Measurements from ENCODE around the gene CLDN12. TPM values are rescaled to one million over a fixed set of nuclear protein-coding genes. Genes with fewer than 3 reads are reported as not detected.
A peak's percentile ranks its signal among the peaks of the same experiment; 100 is the strongest.

The CLDN12 gene
- total RNA-seq, 4 donors from 2014 or later: 17.6 to 33.6 (median 20.1) TPM

DNA sequence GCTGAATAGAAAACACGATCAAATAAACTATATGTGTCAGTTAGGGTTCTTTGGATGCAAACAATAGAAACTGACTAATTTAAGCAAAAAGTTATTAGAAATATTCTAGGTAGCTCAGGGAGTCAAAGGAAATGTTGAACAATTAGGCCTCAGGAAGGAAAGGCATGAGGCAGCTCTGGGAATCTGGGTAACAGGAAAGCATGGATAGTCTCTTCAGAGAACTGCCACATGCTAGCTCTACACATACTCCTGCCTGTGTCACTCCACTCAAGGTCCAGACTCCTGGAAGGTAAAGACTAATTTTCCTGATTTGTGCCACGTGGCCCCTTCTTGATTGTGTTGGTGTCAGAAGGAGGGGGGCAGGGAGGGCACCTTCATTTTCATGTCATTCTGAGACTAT is 42.4 kb downstream of the CLDN12 start:
- no peak for TF ChIP-seq POLR2A (IDR thresholded peaks at IDR 0.05; ENCODE audit: low read depth)
- Histone ChIP-seq H3K4me1 (no peaks in the 10 kb centered on the region), H3K9me3 (no peaks in the 10 kb centered on the region), H3K4me3 (no peak overlapping the region), H3K27me3 (no peaks in the 10 kb centered on the region), H3K36me3 (no peaks in the 10 kb centered on the region), H3K27ac (replicated peaks in 1 of 4) (no peak overlapping the region)
- no peak for DNase-seq (ENCODE audit: extremely low spot score)
- 60% methylated on average over 2 of the region's 2 CpGs for WGBS
- intact Hi-C loops (cut with DNase I): no loop called here

DNA sequence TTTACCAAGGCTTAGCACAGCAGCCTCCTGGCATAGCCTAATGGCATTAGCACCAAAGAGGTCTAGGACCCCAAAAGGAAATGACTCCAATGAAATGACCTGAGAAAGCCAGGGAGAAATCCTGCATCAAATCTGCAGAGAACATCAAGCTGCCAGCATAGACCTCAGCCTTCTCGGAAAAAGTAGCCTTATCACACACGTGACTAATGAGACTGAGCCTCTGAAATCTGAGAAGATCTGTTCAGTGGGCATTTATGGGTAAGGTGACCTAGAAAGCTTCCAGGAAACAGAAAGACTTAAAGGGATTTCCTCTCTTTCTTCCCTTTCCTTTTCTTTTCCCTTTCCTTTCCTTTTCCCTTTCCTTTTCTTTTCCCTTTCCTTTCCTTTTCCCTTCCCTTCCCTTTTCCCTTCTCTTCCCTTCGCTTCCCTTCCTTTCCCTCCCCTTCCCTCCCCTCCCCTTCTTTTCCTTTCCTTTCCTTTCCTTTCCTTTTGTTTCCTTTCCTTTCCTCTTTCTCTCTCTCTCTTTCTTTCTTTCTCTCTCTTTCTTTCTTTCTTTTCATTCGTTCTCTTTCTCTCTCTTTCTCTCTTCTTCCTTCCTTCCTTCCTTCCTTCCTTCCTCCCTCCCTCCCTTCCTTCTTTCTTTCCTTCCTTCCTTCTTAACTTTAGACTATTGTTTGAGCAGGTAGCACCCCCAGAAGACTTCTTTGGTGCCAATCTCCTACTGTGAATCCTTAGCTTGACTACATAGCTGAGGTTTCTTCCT is 43.1 kb downstream of the CLDN12 start:
- Histone ChIP-seq H3K9me3 (no peaks in the 10 kb centered on the region), H3K4me3 (no peak overlapping the region), H3K27ac (replicated peaks in 1 of 4) (no peak overlapping the region), H3K36me3 (no peaks in the 10 kb centered on the region), H3K4me1 (no peaks in the 10 kb centered on the region), H3K27me3 (no peaks in the 10 kb centered on the region)
- TF ChIP-seq POLR2AphosphoS5 (IDR thresholded peaks at IDR 0.05) (no peak), EP300 (IDR thresholded peaks at IDR 0.05) (no peak)
- intact Hi-C loops (cut with DNase I): no loop called here
- WGBS: 67% methylated on average over 4 of the region's 4 CpGs
- DNase-seq (ENCODE audit: extremely low spot score): no peak

DNA sequence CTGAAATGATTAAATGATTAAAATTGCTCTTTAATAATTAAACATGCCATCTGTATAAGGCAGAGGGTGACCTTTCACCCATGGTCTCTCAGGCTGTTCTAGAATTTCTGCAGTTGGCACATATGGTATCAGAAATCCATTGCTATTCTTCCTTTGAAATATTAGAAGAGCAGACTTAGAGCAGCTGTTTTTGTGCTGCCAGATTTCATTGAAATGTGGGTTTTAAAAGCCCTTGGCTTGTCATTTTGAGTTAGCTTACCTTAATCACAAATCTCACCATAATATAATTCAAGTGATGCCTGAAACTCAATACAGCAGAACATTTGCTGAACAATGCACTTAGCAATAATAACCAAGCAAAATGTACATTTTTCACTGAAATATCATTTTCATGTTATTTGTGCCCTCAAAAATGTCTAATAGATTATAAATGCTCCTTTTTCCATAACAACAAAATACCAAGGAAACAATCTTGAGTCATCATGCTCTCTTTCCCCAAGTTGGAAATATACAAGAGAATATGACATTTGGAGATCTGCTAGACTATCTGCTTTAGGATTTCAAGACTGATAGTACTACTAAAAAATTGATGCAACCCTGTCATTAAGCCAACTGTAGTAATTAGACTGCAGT is 50.1 kb downstream of the CLDN12 start:
- Histone ChIP-seq H3K36me3 (no peaks in the 10 kb centered on the region), H3K4me3 (no peak overlapping the region), H3K9me3 (no peaks in the 10 kb centered on the region), H3K27ac (replicated peaks in 1 of 4) (no peak overlapping the region), H3K27me3 (no peaks in the 10 kb centered on the region), H3K4me1 (peaks cover 0 to 9% (median 4%) of the 10 kb centered on the region in 4 donors)
- DNase-seq (ENCODE audit: extremely low spot score): no peak
- TF ChIP-seq POLR2A (IDR thresholded peaks at IDR 0.05; ENCODE audit: low read depth) (no peak), POLR2AphosphoS5 (IDR thresholded peaks at IDR 0.05) (no peak), EP300 (IDR thresholded peaks at IDR 0.05) (no peak), CTCF (IDR thresholded peaks at IDR 0.05) (no peak)
- intact Hi-C loops (cut with DNase I): loop anchor here (10.0 kb wide), 1 partner anchor 171 kb away; no protein-coding TSS in a partner anchor

DNA sequence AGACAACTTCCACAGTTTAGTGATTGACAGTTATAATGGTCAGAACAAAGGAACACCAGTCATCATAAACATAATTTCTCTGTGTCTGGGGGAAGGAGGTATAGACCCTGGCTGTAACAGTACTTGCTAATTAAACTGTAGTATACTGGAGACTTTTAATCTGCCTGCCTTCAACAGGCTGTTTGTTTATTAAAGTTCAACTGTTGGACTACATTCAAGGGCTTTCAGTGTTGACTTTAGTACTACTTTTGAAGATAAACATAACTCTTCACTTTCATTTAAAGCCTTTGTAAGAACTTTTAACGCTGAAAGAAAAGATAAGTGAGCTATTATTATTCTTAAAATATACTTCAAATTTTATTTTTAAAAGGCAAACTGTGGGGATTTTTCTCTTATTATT is 50.7 kb downstream of the CLDN12 start:
- H3K36me3 ChIP-seq: no peaks in the 10 kb centered on the region
- TF ChIP-seq POLR2AphosphoS5 (IDR thresholded peaks at IDR 0.05) (no peak), CTCF (IDR thresholded peaks at IDR 0.05) (no peak), POLR2A (IDR thresholded peaks at IDR 0.05; ENCODE audit: low read depth) (no peak), EP300 (IDR thresholded peaks at IDR 0.05) (no peak)
- no peaks in the 10 kb centered on the region for H3K27me3 ChIP-seq
- peaks cover 0 to 9% (median 4%) of the 10 kb centered on the region in 4 donors for H3K4me1 ChIP-seq
- H3K27ac ChIP-seq (replicated peaks in 1 of 4): no peak overlapping the region
- no peak overlapping the region for H3K4me3 ChIP-seq
- intact Hi-C loops (cut with DNase I): loop anchor here (2.0 to 10.0 kb wide), 2 partner anchors 171 to 581 kb away; no protein-coding TSS in a partner anchor
- WGBS: 43% methylated on average over 1 of the region's 1 CpG
- no peak for DNase-seq (ENCODE audit: extremely low spot score)
- H3K9me3 ChIP-seq: no peaks in the 10 kb centered on the region

- TF ChIP-seq POLR2AphosphoS5 (IDR thresholded peaks at IDR 0.05) (no peak), EP300 (IDR thresholded peaks at IDR 0.05) (no peak), POLR2A (IDR thresholded peaks at IDR 0.05; ENCODE audit: low read depth) (no peak), CTCF (IDR thresholded peaks at IDR 0.05) (peak; percentile 60 to 65 (median 64))
- H3K4me1 ChIP-seq: peaks cover 0 to 9% (median 4%) of the 10 kb centered on the region in 4 donors
- no peaks in the 10 kb centered on the region for H3K36me3 ChIP-seq
- intact Hi-C loops (cut with DNase I): loop anchor here (2.0 to 10.0 kb wide), 2 partner anchors 169 to 579 kb away; no protein-coding TSS in a partner anchor
- 32% methylated on average over 6 of the region's 6 CpGs for WGBS
- no peak overlapping the region for H3K27ac ChIP-seq (replicated peaks in 1 of 4)
- no peaks in the 10 kb centered on the region for H3K9me3 ChIP-seq
- no peaks in the 10 kb centered on the region for H3K27me3 ChIP-seq
- DNase-seq (ENCODE audit: extremely low spot score): no peak
- peak overlapping the region in 3 of 4 donors; percentile 19 to 26 (median 25) for H3K4me3 ChIP-seq
Observed at GRCh38 chr7:90455163-90456030, 52.1 kb downstream of the CLDN12 start.
